SW 1271 (cell line): ENCODE results near the gene CTSW.
"Not testable (repeated sequence)": the region's sequence is repeated elsewhere in the genome, so short reads cannot be mapped to it uniquely, and the experiment has no call there.

Experiments
- DNase-seq, 2 experiments: peaks; one replicate each; lab custom pipeline; 2025; lab: John Stamatoyannopoulos, UW

The CTSW gene, protein sequence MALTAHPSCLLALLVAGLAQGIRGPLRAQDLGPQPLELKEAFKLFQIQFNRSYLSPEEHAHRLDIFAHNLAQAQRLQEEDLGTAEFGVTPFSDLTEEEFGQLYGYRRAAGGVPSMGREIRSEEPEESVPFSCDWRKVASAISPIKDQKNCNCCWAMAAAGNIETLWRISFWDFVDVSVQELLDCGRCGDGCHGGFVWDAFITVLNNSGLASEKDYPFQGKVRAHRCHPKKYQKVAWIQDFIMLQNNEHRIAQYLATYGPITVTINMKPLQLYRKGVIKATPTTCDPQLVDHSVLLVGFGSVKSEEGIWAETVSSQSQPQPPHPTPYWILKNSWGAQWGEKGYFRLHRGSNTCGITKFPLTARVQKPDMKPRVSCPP

DNA sequence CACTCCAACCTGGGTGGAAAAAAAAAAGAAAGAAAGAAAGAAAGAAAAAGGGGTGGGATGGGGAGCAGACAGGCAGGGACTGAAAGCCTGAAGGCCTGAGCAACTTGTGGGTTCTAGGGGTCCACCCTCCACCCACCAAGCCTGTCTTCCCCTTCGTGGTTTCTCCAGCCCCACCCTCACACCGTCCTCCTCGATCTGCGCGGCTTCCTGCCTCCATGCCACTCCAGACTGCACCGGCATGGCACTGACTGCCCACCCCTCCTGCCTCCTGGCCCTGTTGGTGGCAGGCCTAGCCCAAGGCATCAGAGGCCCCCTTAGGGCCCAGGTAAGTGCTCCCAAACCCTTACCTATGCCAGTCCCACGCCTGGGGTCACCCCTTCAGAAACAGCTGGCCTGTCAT, at the start of gene CTSW:
Gene CTSW (plus strand): TSS at position 221 of the 400 bp plus-strand sequence. CDS start 18 bp downstream, at position 239.
- DNase-seq = no peak

DNA sequence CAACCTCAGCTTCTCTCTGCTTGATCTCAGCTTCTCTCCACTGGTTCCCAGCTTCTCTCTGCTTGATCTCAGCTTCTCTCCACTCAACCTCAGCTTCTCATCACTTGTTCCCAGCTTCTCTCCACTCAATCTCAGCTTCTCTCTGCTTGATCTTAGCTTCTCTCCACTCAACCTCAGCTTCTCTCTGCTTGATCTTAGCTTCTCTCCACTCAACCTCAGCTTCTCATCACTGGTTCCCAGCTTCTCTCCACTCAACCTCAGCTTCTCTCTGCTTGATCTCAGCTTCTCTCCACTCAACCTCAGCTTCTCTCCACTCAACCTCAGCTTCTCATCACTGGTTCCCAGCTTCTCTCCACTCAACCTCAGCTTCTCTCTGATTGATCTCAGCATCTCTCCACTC, 47.4 kb upstream of the CTSW start:
- not testable (repeated sequence) for DNase-seq

DNA sequence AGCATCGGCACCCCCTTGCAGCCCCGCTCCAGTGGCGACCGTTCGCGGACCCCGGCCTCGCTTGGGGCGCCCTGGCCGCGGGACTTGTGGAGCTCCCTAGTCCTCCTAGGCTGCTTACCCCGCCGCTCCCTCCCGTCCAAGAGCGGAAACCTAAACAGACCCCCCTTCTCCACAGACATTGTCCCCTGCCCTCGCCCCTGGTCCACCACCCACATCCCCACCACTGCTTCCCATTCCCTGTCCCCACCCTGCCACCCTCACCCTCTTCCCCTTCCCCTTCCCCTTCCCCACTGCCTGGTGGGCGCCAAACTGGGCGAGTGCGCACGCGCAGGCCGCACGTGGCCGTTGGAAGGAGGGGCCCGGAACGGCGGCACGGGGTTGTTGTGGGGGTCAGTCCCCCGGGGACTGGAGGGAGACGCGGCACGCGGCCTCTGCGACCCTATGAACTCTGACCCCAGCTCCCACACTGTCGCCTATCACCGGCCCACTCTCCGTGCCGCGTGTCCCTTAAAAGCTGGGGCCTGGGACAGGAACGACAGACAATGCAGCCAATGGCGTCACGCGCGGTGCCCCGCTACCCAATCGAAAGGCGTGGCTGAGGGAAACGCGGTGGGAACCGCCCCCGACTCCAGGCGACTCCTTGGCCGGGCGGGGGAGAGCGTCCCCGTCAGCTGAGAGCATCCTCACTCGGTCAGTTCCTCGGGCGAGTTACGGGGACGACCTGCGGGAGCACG, 46.2 kb upstream of the CTSW start, which contains the start of gene SNX32:
Gene SNX32 (plus strand): TSS at position 667 of the 734 bp plus-strand sequence. CDS start 103 bp downstream, outside the sequence.
- DNase-seq = no peak

DNA sequence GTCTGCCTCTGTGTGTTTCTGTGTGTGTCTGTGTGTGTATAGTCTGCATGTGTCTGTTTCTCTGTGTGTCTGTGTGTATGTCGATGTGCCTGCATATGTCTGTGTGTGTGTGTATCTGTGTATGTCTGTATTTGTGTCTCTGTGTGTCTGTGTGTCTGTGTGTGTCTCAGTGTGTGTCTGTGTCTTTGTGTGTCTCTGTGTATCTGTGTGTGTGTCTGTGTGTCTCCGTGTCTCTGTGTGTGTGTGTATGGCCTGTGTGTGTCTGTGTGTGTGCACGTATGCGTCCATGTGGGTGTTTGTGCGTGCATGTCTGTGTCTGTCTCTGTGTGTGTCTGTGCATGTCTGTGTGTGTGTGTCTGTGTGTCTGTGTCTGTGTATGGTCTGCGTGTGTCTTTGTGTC, 45.4 kb upstream of the CTSW start:
- no peak for DNase-seq

DNA sequence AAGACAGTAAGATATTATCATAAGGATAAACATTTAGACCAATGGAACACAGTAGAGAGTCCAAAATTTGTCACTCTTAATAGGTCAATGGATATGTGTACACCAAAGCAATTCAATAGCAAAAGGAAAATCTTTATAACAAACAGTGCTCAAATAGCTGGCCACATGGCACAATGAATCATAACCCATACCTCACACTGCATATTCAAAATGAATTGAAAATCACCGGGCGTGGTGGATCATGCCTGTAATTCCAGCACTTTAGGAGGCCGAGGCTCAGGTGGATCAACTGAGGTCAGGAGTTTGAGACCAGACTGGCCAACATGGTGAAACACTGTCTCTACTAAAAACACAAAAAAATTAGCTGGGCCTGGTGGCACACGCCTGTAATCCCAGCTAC, 37.5 kb upstream of the CTSW start:
- no peak for DNase-seq

DNA sequence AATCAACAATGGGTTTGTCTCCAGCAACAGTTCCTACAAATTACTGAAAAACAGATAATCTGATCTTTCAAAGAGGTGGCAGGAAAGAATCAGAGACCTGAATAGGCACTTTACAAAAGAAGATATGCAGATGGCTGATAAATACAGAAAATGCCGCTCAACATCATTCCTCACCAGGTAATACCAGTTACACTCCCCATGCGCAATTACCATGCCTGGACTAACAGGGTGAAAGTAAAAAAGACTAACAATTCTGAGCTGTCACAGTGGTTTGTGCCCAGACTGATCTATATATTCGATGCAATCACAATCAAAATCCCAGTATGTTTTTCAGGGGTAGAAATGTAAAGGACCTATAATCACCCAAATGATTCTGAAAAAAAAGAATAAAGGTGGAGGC, 35.8 kb upstream of the CTSW start:
- DNase-seq = no peak

DNA sequence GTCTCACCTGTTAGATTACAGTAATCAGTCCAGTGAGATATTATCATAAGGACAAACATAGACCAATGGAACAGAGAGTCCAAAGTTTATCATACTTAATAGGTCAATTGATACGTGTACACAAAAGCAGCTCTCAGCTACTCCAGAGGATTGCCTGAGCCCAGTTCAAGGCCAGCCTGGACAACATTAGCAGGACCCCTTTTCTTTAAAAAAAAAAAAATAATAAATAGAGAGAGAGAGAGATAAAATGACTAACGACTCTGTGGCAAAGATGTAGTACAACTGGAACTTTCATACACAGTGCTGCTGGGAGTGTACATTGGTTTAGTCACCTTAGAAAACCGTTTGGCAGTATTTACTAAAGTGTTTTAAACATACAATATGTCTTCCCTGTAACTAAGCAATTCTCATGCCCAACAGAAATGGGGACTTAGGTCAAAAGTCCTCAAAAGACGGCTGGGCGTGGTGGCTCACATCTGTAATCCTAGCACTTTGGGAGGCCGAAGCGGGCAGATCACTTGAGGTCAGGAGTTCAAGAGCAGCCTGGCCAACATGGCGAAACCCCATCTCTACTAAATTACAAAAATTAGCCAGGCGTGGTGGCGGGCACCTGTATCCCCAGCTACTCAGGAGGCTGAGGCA, 35.3 kb upstream of the CTSW start:
- no peak for DNase-seq

DNA sequence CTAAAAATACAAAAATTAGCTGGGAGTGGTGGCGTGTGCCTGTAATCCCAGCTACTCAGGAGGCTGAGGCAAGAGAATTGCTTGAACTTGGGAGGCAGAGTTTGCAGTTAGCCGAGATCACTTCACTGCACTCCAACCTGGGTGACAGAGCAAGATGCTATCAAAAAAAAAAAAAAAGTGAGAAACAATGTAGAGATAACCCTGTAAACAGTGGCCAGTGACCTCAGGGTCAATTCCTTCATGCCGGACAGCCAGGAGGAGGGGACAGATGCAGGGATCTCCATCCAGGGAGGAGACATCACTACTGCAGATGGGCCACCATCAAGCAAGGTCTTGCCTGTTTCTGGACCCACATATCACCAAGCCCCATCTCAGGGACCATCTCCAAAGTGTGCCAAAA, 31.9 kb upstream of the CTSW start:
- DNase-seq = no peak

DNA sequence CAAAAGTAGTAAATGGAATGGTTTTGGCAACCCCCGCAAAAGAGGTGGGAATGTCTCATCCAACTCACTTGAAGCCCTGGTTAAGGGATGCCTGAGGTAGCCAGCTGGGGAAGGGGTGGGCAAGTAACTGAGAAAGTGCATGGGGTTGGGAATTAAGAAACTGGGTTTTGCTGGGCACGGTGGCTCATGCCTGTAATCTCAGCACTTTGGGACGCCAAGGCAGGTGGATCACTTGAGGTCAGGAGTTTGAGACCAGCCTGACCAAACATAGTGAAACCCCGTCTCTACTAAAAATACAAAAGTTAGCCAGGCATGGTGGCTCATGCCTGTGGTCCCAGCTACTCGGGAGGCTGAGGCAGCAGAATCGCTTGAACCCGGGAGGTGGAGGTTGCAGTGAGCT, 30.9 kb upstream of the CTSW start:
- DNase-seq = not testable (repeated sequence)

DNA sequence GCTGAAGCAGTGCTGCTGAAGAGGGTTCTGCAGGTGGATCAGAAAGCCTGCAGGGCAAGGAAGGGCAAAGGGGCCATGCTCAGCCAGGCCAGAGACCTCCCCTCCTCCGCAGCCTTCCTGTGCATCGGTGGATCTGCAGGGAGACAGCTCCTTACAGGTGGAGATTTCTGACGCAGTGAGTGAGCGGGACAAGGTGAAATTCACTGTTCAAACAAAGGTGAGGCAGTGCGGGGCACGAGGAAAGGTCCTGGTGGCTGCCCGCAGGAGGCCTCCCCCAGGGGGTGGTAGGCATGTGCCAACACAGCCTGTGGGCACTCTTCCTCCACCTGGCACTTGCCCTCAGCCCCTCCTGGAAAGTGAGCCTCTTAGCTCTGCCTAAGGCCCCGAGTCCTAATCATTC, 30.3 kb upstream of the CTSW start:
- no peak for DNase-seq

DNA sequence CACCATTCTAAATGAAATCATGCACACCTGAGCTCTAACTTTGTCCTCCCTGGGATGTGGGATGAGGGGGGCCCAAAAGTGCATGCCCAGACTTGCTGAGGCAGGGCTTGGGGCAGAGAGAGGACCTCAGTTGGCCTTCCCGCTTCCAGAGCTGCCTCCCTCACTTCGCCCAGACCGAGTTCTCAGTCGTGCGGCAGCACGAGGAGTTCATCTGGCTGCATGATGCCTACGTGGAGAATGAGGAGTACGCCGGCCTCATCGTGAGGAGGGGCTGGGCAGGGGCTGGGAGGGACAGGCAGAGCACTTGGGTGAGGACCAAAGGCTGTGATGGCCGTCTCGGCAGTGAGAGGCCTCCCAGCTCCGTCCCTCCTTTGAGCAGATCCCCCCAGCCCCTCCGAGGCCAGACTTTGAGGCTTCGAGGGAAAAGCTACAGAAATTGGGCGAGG, 29.8 kb upstream of the CTSW start:
- DNase-seq = no peak

DNA sequence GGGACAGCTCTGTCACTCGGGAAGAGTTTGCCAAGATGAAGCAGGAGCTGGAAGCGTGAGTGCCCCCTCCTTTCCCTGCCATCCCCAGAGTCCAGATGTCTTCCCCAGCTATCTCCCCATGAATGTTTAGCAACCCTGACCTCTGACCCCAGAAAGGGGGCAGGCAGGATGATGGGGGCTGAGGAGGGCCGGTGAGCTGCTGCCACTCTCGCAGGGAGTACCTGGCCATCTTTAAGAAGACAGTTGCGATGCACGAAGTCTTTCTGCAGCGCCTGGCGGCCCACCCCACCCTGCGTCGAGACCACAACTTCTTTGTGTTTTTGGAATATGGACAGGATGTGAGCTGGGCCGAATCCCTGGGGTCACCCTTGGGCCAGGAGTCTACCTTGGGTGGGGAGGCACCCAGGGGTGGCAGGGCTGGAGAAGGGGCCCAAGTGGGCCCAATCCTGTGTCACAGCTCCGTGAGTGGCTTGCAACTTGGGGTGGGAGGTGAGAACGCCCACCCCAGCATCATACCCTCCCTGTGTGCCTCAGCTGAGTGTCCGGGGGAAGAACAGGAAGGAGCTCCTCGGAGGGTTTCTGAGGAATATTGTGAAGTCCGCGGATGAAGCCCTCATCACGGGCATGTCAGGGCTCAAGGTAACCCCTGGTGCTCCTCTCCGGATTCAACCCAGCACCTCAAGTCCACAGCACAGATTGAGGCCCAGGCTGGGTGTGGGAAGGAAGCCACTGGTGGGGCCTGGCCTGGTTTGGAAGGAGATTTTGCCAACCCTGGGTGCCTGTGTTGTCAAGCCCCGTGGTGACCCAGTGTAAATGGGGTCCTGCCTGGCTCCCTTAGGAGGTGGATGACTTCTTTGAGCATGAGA, 29.2 kb upstream of the CTSW start:
- no peak for DNase-seq

DNA sequence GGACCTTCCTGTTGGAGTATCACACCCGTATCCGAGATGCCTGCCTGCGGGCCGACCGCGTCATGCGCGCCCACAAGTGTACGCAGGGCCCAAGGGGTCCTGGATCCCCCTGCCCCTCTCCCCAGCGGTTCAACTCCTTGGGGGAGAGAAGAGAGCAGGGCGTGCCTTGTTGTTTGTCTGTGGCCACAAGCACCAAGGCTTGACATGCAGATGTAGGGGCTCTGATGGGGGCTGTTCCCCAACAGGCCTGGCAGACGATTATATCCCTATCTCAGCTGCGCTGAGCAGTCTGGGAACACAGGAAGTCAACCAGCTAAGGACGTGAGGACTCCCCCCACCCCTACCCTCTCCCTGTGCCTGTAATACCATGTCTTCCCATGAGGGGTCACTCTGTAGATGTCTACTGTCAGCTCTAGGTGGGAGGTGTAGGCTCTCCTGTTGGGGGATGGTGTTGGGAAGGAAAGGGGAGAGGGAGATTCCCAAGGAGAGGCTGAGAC, 28.5 kb upstream of the CTSW start:
- no peak for DNase-seq

DNA sequence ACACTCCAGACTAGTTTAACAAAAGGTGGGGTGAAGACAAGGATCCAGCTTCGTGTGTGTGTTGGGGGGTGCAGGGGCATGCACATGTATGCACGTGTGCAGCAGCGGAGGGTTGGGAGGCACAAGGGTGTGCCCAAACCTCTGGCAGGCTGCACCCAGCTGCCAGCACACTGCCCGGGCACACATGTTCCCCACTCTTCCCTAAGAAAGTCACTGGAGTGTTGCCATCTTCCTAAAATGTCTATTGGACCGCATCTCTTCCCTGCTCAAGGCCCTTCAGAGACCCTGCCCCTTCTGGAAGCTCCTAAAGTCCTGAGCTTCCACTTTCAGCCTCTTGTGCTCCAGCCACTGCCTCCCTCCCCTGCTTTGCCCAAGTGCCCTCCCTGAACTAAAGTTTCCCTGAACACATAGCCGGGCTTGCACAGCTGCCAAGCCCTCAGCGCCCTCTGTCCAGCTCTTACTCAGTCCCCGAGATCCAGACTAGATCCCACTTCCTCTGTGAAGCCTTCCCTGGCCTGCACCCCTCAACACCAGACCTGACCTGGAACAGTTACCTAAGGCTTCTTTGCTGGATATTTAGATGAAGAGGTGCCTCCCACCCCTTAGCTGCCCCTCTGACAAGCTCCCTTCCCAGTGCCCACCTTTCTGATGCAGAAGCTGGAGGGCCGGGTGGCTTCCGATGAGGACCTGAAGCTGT, 27.7 kb upstream of the CTSW start:
- DNase-seq = no peak

DNA sequence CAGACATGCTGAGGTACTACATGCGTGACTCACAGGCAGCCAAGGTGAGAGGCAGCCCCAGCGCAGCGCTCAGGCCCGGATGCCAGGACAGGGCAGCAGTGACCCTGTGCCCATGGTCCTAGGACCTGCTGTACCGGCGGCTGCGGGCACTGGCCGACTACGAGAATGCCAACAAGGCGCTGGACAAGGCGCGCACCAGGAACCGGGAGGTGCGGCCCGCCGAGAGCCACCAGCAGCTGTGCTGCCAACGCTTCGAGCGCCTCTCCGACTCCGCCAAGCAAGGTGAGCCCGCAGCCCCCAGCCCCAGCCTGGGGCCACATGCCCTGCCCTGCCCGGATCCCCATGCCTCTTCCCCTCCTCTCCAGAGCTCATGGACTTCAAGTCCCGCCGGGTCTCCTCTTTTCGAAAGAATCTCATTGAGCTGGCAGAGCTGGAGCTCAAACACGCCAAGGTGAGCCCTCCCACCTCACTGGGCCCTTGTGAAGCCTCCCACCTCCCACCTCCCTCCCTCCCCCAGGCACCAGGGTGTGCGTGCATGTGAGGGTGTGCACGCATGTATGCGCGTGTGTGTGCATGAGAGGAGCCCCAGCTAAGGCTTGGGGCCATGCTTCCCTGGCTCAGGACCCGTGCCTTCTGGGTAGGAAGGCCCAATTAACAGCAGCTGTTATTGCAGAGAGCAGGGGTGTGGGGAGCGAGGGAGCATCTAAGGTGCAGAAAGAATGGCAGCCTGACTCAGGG, 27.0 kb upstream of the CTSW start:
- DNase-seq = no peak

DNA sequence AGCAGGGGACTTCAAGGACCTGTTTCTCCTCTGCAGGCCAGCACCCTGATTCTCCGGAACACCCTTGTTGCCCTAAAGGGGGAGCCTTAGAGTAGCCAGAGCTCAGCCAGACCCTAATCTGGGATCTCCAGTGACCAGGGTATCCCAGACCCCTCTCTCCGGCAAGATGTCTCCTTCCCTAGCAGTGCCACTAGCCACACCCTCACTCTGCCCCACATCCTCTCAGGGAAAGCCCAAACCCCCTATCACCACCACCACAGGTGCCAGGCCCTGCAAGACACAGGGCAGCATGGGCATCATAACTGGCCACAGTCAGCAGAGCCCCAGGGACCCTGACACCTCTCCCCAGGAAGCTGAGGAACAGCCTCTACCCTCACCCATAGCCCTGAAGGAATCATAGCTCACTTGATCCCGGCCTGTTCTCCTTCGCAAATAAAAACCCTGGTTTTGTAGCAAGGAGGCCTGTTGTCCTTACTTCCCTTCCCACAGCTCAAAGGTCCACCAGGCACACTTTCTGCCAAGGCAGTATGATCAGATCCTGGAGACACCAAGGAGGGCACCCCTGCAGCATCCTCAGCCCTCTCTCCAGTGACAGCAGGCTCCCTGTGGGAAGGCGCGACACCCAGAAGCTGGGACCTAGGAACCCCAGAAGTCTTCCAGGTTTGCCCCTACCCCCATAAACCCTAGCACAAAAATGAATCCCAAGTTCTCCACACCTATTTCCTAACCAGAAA, 26.2 kb upstream of the CTSW start:
- DNase-seq = no peak

DNA sequence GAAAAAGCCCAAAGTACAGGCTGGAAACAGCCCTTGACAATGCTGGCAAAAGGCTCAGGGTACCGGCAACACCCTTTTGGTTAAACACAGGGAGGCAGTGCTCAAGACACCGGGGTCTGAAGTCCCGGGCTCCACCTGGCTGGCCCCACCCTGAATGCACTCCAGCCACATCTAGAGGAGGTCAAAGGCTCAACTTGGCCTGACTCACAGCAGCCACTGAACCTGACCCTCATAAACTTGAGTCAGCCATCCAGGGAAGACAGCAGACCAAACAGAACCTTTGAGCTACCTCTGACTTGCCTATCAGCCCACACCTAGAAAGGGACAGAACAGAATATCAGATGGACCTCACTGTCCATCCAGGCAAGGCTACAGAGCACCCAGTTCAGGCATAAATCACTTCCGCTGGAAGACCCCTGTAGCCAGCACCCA, 25.5 kb upstream of the CTSW start:
- no peak for DNase-seq

DNA sequence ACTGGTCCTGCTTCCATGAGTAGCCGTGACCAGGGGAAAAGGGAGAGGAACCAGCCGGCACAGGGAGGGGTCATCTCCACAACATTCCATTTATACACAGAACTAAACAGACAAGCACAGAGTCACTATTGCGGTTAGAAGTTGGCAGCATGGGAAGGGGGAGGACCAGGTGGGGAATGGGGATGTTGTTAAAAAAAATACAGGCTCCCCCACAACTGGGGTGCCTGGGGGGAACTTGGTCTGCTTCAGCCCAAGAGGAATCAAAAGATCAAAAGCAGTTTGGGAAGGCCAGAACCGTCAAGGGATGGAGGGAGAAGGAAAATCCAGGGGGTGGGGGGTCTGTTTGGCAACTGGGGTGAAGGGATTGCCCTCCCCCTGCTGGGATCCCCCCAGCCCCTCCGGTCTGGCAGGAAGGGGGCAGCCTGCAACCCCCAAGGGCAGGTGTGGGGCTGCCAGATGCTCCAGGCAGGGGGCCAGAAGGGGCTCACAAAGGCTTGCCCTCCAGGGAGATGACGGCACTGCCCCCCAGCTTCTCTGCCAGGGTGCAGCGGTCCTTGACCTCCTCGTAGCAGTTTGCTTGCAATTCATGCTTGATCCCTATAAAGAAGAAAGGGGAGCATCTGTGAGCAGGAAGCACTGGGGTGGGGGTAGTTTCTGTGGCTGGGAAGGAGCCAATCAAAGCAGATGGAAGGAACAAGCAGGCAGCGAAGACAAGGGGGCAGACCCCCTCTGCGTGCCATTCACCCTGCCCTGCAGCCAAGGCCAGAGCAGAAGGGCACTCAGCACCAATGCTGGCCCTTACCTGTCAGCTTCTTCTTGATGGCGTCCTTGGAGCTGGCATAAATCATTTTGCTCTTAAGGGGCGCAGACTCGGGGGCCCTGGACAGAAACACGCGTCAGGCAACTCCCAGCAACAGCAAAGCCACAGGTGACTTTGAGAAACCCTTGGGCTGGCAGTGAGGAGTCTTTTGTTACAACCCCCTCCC, 24.5 kb upstream of the CTSW start:
- DNase-seq = no peak
